OCI-LY1 (cell line): Measurements from ENCODE around the gene TUSC1.

ENCODE experiments used
- EZH2 ChIP-seq: fragments of 200-600 bp; sonication (generic), shearing (Covaris generic); IDR thresholded peaks from 2 replicates; pipeline ENCODE4 v1.8.0; 2017; ENCODE audit warnings: borderline replicate concordance, mixed run types, mild to moderate bottlenecking, antibody characterized with exemption, low read length, moderate library complexity, mixed read lengths
- TF ChIP-seq, protein P1 (sequence below): fragments of 200-600 bp; sonication (generic), shearing (Covaris generic); IDR thresholded peaks from 2 replicates; pipeline ENCODE4 v1.5.1; 2017; ENCODE audit warnings: mild to moderate bottlenecking, antibody characterized with exemption, low read length, moderate library complexity, mixed read lengths

DNA sequence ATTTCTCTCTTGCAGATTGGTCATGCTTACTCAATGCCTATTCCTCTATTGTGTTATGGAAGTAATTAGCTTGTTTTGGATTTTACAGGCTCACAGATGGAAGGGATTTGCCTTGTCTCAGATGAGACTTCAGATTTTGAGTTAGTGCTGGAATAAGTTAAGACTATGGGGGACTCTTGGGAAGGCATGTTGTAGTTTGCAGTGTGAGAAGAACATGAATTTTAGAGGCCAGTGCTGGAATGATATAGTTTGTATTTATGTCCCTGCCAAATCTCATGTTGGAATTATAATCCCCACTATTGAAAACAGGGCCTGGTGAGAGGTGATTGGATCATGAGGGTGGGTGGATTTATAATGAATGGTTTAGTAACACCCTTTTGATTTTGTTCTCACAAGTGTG is 6.1 kb upstream of the TUSC1 start:
- TF ChIP-seq, protein P1, sequence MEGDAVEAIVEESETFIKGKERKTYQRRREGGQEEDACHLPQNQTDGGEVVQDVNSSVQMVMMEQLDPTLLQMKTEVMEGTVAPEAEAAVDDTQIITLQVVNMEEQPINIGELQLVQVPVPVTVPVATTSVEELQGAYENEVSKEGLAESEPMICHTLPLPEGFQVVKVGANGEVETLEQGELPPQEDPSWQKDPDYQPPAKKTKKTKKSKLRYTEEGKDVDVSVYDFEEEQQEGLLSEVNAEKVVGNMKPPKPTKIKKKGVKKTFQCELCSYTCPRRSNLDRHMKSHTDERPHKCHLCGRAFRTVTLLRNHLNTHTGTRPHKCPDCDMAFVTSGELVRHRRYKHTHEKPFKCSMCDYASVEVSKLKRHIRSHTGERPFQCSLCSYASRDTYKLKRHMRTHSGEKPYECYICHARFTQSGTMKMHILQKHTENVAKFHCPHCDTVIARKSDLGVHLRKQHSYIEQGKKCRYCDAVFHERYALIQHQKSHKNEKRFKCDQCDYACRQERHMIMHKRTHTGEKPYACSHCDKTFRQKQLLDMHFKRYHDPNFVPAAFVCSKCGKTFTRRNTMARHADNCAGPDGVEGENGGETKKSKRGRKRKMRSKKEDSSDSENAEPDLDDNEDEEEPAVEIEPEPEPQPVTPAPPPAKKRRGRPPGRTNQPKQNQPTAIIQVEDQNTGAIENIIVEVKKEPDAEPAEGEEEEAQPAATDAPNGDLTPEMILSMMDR, result no peak
- no peak for TF ChIP-seq EZH2
